Measurements from ENCODE around the gene NUP214.
"Not testable (repeated sequence)": the region's sequence is repeated elsewhere in the genome, so short reads cannot be mapped to it uniquely, and the experiment has no call there.

NUP214 gene

DNA sequence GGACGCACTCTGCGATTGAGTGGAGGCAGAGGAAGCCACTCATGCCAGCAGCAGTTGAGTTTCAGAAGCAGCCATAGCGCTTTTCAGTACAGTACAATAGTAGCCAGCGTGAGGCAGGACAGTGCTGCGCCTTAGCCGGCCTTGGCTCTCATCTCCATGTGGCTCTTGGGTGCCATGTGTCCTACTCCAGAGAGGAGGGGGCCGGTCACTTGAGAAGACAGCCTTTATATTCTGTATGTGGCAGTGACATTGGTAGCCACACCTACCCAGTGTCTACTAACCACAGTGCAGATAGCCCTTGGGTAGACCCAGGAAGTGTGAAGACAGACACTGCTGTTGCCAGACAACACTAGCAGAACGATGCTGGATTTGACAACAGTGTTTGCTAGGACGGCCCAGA, 108.6 kb downstream of the NUP214 start:
- no peak for DNase-seq (ENCODE audit: low spot score)

GRCh38 chr9:131234799-131235479, 109.6 kb downstream of the NUP214 start:
- DNase-seq (ENCODE audit: low spot score): no peak

DNA sequence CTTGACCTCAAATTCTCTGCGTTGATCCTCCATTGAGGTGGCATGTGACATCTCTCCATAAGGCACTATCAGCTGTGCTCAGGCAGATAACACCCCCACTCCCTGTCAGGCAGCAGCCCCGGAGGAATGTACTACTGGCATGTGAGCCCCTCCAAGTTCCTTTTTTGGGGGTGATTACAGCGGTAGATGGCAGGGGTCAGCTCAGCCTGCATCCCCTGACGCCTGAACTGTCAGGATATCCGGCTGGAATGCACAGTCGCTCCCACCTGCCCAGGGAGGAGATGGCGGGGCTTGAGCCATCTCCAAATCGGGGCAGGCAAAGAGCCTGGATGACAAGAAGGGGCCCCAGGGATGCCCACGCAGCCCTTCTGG, 110.1 kb downstream of the NUP214 start:
- no peak for DNase-seq (ENCODE audit: low spot score)

DNA sequence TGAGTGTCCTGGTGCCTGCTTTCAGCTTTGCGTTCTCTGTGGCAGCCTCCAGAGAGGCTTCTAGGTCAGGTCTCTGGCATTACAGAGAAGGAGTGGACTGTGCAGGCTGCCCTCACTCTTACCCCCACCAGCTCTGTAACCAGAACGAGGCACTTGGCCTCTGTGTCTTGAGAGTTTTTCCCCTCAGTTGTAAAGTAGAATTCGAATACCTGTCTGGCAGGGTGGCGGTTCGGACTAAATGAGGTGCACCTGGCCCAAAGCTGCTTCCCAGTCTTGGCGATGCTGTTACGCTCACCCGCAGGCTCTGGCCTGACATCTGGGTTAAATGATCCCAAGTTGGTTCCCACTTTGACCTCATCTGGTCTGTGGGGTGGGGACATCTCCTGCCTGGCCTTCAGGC, 110.8 kb downstream of the NUP214 start:
- DNase-seq (ENCODE audit: low spot score): no peak

DNA sequence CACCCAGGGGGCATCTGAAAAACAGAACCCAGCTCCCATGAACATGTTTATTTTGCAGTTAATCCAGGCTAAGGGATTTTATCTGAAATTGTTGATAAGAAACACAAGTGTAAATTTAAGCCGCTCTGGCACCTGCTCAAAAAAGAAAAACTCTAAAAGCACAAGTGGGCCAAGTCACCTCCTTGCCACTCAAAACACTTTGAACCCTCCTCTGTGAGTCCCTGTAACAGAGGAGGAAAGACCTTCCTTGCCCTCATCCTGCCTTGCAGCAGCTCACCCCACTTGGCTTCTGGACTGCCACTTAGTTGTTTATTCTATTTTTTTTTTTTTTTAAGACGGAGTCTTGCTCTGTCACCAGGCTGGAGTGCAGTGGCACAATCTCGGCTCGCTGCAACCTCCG, 111.4 kb downstream of the NUP214 start:
- no peak for DNase-seq (ENCODE audit: low spot score)

GRCh38 chr9:131237291-131237690, 111.9 kb downstream of the NUP214 start:
- no peak for DNase-seq (ENCODE audit: low spot score)

DNA sequence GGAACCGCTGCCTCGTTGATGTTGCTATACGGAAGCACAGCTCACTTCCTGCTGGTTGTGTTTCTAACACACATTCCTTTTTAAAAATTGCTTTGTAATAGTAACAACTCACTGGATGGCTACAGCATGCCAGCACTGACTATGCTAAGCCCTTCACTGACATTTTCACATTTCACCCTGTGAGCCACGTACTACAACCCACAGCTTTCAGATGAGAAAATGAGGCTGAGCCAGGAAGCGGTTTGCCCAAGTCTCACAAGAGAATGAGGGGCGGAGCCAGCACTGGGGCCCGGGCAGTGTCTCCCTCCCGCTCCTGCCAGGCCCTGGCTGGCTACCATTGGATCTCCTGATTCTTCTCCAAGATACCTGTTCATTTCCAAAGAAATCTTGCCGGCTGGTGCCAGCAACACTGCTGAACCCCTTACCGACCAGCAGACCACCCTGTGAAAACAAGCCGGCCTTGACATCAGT, 112.6 kb downstream of the NUP214 start:
- no peak for DNase-seq (ENCODE audit: low spot score)

- no peak for DNase-seq (ENCODE audit: low spot score)
Observed at GRCh38 chr9:131238402-131239021, 113.1 kb downstream of the NUP214 start.

DNA sequence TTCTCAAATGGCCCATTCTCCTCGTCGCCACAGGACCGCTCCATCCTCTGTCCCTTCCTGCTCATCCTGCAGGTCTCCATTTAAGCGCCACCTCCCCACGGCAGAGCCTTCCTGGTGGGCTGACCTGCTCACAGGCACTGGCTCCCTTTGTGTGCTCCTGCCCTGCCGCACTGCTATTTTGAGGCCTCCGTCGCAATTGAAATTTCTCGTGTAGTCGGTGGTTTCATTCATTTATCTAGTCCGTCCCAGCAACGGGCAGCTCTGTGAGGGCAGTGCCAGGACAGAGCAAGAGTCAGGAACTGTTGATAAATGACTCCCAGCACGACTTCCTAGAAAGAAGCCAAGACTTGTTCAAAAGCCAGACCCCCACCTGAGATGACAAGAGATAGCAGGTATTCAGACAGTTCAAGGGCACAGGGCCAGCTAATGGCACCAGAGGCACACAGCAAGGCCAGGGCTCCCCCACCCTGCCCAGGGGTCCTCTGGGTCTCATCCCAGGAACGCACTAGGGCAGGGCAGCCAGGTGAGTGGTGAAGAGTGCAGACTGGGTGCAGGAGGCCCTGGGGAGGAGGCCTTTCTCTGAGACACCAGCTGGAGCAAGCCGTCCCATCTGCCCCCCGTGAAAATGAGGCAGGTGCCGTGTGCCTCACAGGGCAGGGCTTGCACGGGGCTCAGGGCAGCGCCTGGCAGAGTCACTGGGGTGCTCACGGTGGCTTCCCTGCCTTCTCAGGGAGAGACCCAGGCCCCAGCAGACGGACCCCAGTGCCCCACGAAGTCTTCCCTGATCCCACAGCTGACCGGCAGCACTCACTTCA, 114.0 kb downstream of the NUP214 start:
- DNase-seq (ENCODE audit: low spot score): no peak

DNA sequence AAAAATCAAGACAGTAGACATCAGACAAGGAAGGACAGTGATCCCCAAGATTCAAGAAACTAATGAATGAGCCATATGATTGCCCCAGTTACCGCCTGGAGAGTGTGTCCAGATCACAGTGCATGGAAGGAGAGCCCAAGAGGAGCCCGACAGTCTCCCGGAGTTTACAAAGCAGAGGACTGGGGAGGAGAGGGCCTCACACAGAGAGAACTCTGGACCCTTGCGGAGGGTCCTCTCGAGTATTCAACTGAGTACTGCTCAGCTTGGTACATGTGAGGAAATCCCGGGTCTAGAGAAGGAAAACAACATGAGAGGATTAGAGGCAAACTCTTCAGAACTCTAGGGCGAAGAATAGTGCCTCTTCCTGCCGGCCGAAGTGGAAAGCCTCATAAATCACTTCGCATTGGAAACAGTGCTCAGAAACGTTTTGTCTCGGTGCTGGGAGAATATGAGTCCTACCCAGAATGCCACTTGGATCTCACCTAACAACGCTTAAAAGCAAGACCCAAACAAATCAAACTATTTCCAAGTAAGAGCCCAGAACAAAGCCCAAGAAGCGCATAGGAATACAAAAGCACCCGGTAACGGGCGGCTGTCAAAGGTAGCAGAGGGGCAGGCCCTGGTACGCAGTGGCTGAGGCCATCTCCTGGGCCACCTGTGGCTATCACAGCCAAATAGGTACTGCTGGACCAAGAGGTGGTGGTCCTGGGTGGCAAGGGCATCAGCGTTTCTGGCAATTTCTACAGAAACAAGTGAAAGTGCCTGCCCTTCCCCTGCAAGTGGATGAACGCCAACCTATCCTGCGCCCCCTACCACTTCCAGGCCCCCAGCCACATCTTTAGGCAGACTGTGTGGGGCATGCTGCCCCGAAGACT, 114.9 kb downstream of the NUP214 start:
- DNase-seq (ENCODE audit: low spot score): no peak

DNA sequence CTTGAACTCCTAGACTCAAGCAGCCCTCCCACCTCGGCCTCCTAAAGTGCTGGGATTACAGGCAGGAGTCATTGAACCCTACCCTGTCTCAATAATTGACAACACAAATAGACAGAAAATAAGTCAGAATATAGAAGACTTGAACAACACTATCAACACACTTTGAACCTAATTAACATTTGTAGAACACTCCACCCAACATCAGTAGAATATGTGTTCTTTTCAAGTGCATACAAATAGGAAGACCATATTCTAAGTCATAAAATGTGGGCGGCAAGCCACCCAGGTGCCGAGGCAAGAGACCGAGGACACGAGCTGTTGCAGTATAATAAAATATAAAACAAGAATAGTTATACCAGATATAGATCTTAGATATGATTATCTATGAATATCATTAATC, 118.9 kb downstream of the NUP214 start:
- not testable (repeated sequence) for DNase-seq (ENCODE audit: low spot score)

DNA sequence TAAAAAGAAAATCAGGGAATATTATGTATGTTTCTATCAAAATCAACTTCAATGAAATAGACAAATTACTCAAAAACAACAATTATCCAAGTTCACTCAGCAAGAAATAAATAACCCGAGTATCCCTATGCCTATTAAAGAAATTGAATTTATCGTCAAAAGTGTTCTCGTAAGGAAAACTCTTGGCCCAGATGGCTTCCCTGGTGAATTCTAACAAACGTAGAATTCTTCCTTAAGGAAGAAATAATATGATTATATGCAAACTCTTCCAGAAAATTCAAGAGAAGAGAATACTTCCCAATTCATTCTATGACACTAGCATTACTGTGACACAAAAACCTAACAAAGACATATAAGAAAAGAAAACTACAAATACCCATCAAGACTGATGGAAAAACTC, 121.2 kb downstream of the NUP214 start:
- no peak for DNase-seq (ENCODE audit: low spot score)

DNA sequence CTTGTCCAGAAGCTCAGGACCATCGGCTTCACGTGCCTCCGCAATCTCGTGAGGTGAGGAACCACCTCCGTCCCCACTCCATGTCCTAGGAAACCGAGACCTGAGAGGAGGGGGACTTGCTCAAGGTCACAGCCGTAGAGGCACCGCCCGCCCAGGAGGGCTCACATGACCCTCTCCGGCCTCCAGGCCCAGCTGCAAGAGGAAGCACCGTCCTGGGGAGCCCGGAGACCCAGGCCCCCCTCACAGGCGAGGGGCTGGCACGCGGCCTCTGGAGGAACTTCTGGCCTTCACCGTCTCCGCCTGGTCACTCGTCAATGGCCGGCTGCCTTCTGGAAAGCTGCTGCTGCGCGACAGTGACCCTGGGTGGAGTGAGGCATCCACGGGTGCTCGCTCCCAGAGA, 126.7 kb downstream of the NUP214 start:
- DNase-seq (ENCODE audit: low spot score): no peak

DNA sequence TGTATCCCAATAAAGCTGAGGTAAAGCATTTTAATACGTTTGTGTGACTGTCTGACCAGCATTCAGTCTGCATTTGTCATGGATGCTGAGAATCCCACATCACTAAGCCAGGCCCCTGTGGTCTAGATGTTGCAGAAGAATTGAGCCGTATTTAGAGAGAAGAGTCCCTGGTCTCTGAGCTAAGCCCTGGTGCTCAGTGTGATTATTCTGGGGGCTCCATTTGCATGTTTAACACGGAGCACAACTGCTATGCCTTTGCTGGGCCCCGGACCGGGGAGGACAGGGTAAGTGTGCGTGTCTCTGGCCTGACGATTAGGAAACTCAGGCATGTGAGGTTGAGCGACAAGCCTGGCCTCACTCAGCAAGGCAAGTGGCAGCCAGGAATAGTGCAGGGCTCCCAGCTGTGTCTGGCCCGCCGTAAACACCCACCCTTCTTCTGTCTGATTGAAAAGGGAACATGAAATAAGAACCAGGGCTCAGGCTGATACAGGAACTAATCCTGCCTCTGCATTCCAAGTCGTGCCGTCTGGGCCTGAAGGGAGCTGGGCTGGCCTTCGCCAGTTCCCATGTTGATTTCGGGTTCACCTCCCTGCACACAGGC, 128.6 kb downstream of the NUP214 start:
- DNase-seq (ENCODE audit: low spot score): peak; percentile 62

GRCh38 chr9:131254626-131255025, 129.2 kb downstream of the NUP214 start:
- no peak for DNase-seq (ENCODE audit: low spot score)

DNA sequence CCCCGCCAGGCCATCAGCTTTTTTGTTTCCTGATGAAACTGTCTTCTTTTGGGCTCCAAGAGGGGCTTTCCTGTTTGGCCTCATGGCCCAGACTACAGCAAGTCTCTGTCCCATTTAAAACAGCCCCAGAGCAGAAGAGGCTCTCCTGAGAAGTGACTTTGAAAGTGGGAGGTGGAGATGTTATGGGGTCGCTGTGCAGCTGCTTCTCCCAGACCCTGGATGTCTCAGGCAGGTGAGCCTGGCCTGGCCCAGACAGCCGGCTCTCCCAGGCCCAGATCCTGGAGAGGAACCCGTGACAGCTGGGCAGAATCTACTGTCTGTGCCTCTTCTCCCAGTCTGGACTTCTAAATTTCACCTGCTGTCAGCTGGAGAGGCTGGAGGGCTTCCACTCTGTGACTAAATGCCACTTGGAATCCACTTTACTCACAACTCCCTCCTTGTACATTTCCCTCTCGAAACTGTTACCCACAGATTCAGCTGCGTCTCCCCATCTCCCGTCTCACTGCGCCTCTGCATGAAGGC, 130.4 kb downstream of the NUP214 start:
- DNase-seq (ENCODE audit: low spot score): no peak

GRCh38 chr9:131257266-131258025, 132.1 kb downstream of the NUP214 start:
- no peak for DNase-seq (ENCODE audit: low spot score)

DNA sequence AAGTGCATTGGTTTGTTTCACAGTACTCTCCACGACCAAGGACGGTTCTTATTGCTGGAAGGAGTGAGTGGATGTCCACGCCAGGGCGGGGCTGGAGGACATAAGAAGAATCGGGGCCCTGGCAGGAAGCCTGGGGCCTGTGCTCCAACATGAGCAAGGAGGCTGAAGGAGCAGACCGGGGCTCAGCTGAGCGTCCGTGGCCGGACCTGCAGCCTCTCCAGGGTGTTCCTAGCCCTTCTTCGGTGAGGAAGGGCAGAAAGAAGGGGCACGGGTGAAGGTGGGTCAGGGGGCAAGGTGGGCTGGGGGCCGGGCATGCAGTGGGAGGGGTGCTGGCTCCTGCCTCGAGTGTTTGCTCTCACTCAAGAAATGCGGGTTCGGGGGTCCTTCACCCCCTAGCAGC, 132.8 kb downstream of the NUP214 start:
- no peak for DNase-seq (ENCODE audit: low spot score)

DNA sequence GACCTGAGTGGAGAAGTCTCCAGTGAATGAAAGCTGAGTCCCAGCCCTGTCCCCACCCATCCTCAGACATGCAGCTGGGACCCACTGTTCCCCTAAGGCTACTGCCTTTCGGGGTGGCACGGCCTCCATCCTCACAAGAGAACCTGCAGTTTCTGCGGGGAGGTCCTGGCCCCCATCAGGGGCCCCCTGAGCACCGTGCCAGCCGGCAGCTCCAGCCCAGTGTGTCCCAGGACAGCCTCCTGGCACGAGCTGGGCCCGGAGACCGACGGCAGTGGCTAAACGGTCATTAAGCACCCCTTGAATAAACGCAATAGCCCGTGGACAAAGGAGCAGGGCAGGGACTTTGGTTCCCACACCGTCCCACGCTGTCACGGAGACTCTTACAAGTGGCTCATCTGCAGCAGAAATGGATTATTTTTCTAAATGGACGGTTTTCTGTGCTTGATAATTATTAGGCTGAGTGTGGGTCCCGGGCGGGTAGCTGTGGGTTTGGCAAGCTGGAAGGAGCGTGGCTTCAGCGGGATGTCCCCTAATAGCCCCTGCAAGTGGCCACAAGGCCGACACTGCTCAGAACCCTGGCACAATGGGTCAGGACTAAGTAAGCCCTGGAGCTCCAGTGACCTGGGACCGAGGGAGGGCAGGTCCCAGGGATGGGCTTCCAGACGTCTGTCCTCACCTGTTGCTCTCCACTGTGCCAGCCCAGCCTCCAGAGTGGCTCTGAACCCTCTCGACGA, 133.5 kb downstream of the NUP214 start:
- no peak for DNase-seq (ENCODE audit: low spot score)

DNA sequence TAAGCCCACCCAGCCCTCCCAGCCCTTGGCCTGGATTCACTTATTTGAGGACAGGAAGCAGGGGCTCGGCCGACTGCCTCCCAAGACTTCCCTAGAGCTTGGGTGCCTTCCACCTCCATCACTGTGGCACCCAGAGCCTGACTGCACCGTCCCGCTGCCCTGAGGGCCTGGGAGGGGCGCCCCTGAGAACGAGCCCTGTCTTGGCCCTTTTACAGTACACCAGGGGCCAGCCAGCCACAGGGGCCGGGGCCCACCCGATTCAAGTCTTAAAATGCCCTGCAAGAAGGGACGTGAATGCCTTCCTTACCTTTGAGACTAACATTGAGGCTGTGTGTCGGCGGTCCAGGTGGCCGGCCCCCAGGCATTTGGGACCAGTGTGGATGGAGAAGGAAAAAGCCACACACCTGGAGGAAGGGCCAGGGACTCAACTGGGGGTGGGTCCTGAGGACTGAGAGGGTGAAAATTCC, 134.1 kb downstream of the NUP214 start:
- no peak for DNase-seq (ENCODE audit: low spot score)
